ENCODE data around the gene DRC3.

Gene DRC3

GRCh38 chr17:18025241-18025944, 52.7 kb downstream of the DRC3 start:
- no peak overlapping the region for H3K27ac ChIP-seq (ENCODE audit: low read depth, low read length)
- no peaks in the 10 kb centered on the region for H3K27me3 ChIP-seq (ENCODE audit: control insufficient read depth, insufficient read depth, low read length)
- H3K4me1 ChIP-seq (ENCODE audit: control insufficient read depth, insufficient read depth, low read length) = no peaks in the 10 kb centered on the region; the same call in 1 of the 2 replicates
- H3K9ac ChIP-seq (ENCODE audit: low read length) = no peak overlapping the region
- 0 out of 2 replicates have a peak, but pooled peaks cover 5% of the 10 kb centered on the region for H3K36me3 ChIP-seq (ENCODE audit: control insufficient read depth, insufficient read depth, low read length)
- no peaks in the 10 kb centered on the region for H3K9me3 ChIP-seq (ENCODE audit: control insufficient read depth, insufficient read depth, low read depth, low read length)
- H3K4me3 ChIP-seq (ENCODE audit: low read depth, low read length) = no peak overlapping the region

- H3K4me1 ChIP-seq (ENCODE audit: control insufficient read depth, insufficient read depth, low read length) = no peaks in the 10 kb centered on the region; the same call in 1 of the 2 replicates
These were observed 53.5 kb downstream of the DRC3 start for GRCh38 chr17:18025945-18026776.

GRCh38 chr17:18027280-18027679, 54.6 kb downstream of the DRC3 start:
- no peak overlapping the region for H3K9ac ChIP-seq (ENCODE audit: low read length)
- no peaks in the 10 kb centered on the region; the same call in 1 of the 2 replicates for H3K4me1 ChIP-seq (ENCODE audit: control insufficient read depth, insufficient read depth, low read length)
- H3K27me3 ChIP-seq (ENCODE audit: control insufficient read depth, insufficient read depth, low read length) = no peaks in the 10 kb centered on the region
- no peaks in the 10 kb centered on the region for H3K9me3 ChIP-seq (ENCODE audit: control insufficient read depth, insufficient read depth, low read depth, low read length)
- no peak overlapping the region for H3K27ac ChIP-seq (ENCODE audit: low read depth, low read length)
- 0 out of 2 replicates have a peak, but pooled peaks cover 3% of the 10 kb centered on the region for H3K36me3 ChIP-seq (ENCODE audit: control insufficient read depth, insufficient read depth, low read length)
- H3K4me3 ChIP-seq (ENCODE audit: low read depth, low read length) = no peak overlapping the region

More at GRCh38 chr17:18025945-18026776, 53.5 kb downstream of the DRC3 start:
- no peak overlapping the region for H3K27ac ChIP-seq (ENCODE audit: low read depth, low read length)
- no peak overlapping the region for H3K9ac ChIP-seq (ENCODE audit: low read length)
- H3K4me3 ChIP-seq (ENCODE audit: low read depth, low read length) = no peak overlapping the region
- no peaks in the 10 kb centered on the region for H3K27me3 ChIP-seq (ENCODE audit: control insufficient read depth, insufficient read depth, low read length)
- no peaks in the 10 kb centered on the region for H3K9me3 ChIP-seq (ENCODE audit: control insufficient read depth, insufficient read depth, low read depth, low read length)
- H3K36me3 ChIP-seq (ENCODE audit: control insufficient read depth, insufficient read depth, low read length) = 0 out of 2 replicates have a peak, but pooled peaks cover 3% of the 10 kb centered on the region

- H3K9ac ChIP-seq (ENCODE audit: low read length) = no peak overlapping the region
- H3K36me3 ChIP-seq (ENCODE audit: control insufficient read depth, insufficient read depth, low read length) = 0 out of 2 replicates have a peak, but pooled peaks cover 3% of the 10 kb centered on the region
- no peaks in the 10 kb centered on the region for H3K27me3 ChIP-seq (ENCODE audit: control insufficient read depth, insufficient read depth, low read length)
- no peaks in the 10 kb centered on the region; the same call in 1 of the 2 replicates for H3K4me1 ChIP-seq (ENCODE audit: control insufficient read depth, insufficient read depth, low read length)
- H3K27ac ChIP-seq (ENCODE audit: low read depth, low read length) = no peak overlapping the region
- H3K9me3 ChIP-seq (ENCODE audit: control insufficient read depth, insufficient read depth, low read depth, low read length) = no peaks in the 10 kb centered on the region
- no peak overlapping the region for H3K4me3 ChIP-seq (ENCODE audit: low read depth, low read length)
These were observed 55.7 kb downstream of the DRC3 start for GRCh38 chr17:18028114-18028951.

GRCh38 chr17:18028952-18029540, 56.4 kb downstream of the DRC3 start:
- Histone ChIP-seq H3K27ac (ENCODE audit: low read depth, low read length) (no peak overlapping the region), H3K9ac (ENCODE audit: low read length) (no peak overlapping the region), H3K36me3 (ENCODE audit: control insufficient read depth, insufficient read depth, low read length) (0 out of 2 replicates have a peak, but pooled peaks cover 3% of the 10 kb centered on the region), H3K4me1 (ENCODE audit: control insufficient read depth, insufficient read depth, low read length) (no peaks in the 10 kb centered on the region; the same call in 1 of the 2 replicates), H3K9me3 (ENCODE audit: control insufficient read depth, insufficient read depth, low read depth, low read length) (no peaks in the 10 kb centered on the region), H3K4me3 (ENCODE audit: low read depth, low read length) (no peak overlapping the region), H3K27me3 (ENCODE audit: control insufficient read depth, insufficient read depth, low read length) (no peaks in the 10 kb centered on the region)

- no peaks in the 10 kb centered on the region for H3K27me3 ChIP-seq (ENCODE audit: control insufficient read depth, insufficient read depth, low read length)
- no peak overlapping the region for H3K9ac ChIP-seq (ENCODE audit: low read length)
These were observed 59.3 kb downstream of the DRC3 start for GRCh38 chr17:18031955-18032354.

GRCh38 chr17:18033442-18034099, 60.9 kb downstream of the DRC3 start:
- H3K36me3 ChIP-seq (ENCODE audit: control insufficient read depth, insufficient read depth, low read length) = no peaks in the 10 kb centered on the region
- H3K4me3 ChIP-seq (ENCODE audit: low read depth, low read length) = no peak overlapping the region
- no peaks in the 10 kb centered on the region for H3K27me3 ChIP-seq (ENCODE audit: control insufficient read depth, insufficient read depth, low read length)
- H3K9ac ChIP-seq (ENCODE audit: low read length) = no peak overlapping the region
- peaks cover 6% of the 10 kb centered on the region for H3K4me1 ChIP-seq (ENCODE audit: control insufficient read depth, insufficient read depth, low read length)
- no peaks in the 10 kb centered on the region for H3K9me3 ChIP-seq (ENCODE audit: control insufficient read depth, insufficient read depth, low read depth, low read length)
- H3K27ac ChIP-seq (ENCODE audit: low read depth, low read length) = no peak overlapping the region

More at GRCh38 chr17:18031955-18032354, 59.3 kb downstream of the DRC3 start:
- Histone ChIP-seq H3K9me3 (ENCODE audit: control insufficient read depth, insufficient read depth, low read depth, low read length) (no peaks in the 10 kb centered on the region), H3K27ac (ENCODE audit: low read depth, low read length) (no peak overlapping the region), H3K36me3 (ENCODE audit: control insufficient read depth, insufficient read depth, low read length) (no peaks in the 10 kb centered on the region), H3K4me1 (ENCODE audit: control insufficient read depth, insufficient read depth, low read length) (no peaks in the 10 kb centered on the region; the same call in 1 of the 2 replicates), H3K4me3 (ENCODE audit: low read depth, low read length) (no peak overlapping the region)

GRCh38 chr17:18035704-18036103, 63.0 kb downstream of the DRC3 start:
- Histone ChIP-seq H3K27me3 (ENCODE audit: control insufficient read depth, insufficient read depth, low read length) (no peaks in the 10 kb centered on the region), H3K27ac (ENCODE audit: low read depth, low read length) (no peak overlapping the region), H3K9me3 (ENCODE audit: control insufficient read depth, insufficient read depth, low read depth, low read length) (no peaks in the 10 kb centered on the region), H3K9ac (ENCODE audit: low read length) (no peak overlapping the region), H3K4me1 (ENCODE audit: control insufficient read depth, insufficient read depth, low read length) (peaks cover 12% of the 10 kb centered on the region), H3K4me3 (ENCODE audit: low read depth, low read length) (no peak overlapping the region), H3K36me3 (ENCODE audit: control insufficient read depth, insufficient read depth, low read length) (no peaks in the 10 kb centered on the region)

- no peaks in the 10 kb centered on the region for H3K27me3 ChIP-seq (ENCODE audit: control insufficient read depth, insufficient read depth, low read length)
- H3K4me3 ChIP-seq (ENCODE audit: low read depth, low read length) = peak overlapping the region; percentile 92; the same call in 1 of the 2 replicates
- no peaks in the 10 kb centered on the region for H3K9me3 ChIP-seq (ENCODE audit: control insufficient read depth, insufficient read depth, low read depth, low read length)
- H3K27ac ChIP-seq (ENCODE audit: low read depth, low read length) = no peak overlapping the region
- no peak overlapping the region for H3K9ac ChIP-seq (ENCODE audit: low read length)
- H3K4me1 ChIP-seq (ENCODE audit: control insufficient read depth, insufficient read depth, low read length) = peaks cover 17% of the 10 kb centered on the region
- H3K36me3 ChIP-seq (ENCODE audit: control insufficient read depth, insufficient read depth, low read length) = no peaks in the 10 kb centered on the region
These were observed 64.8 kb downstream of the DRC3 start for GRCh38 chr17:18037486-18037885.
